GM18868 (cell line): ENCODE results near the gene ANGPTL2.
"Not testable (repeated sequence)": the region's sequence is repeated elsewhere in the genome, so short reads cannot be mapped to it uniquely, and the experiment has no call there.

ENCODE experiments used
- ATAC-seq: cut with Tn5 transposase; IDR thresholded peaks from one replicate; pipeline ENCODE4 v1.9.1; 2021; ENCODE audit warnings: mild to moderate bottlenecking, moderate library complexity; ENCODE audit not compliant: unreplicated experiment

The ANGPTL2 gene

GRCh38 chr9:127122176-127123063, at the start of gene ANGPTL2:
Gene ANGPTL2, minus strand, starts transcription at chr9:127122635. Its CDS starts 13,904 bp downstream, at chr9:127108731.
- peak; percentile 46 for ATAC-seq

- ATAC-seq = not testable (repeated sequence)
Measured at GRCh38 chr9:127171348-127171747, 48.9 kb upstream of the ANGPTL2 start.

GRCh38 chr9:127170652-127171051, 48.2 kb upstream of the ANGPTL2 start:
- no peak for ATAC-seq

- no peak for ATAC-seq
Measured at GRCh38 chr9:127170103-127170502, 47.7 kb upstream of the ANGPTL2 start.

- no peak for ATAC-seq
Measured at GRCh38 chr9:127169575-127169883, 47.1 kb upstream of the ANGPTL2 start.

- ATAC-seq = no peak
Measured at GRCh38 chr9:127168756-127169574, 46.5 kb upstream of the ANGPTL2 start.

GRCh38 chr9:127167560-127168326, 45.3 kb upstream of the ANGPTL2 start:
- ATAC-seq = no peak

GRCh38 chr9:127166651-127167524, 44.5 kb upstream of the ANGPTL2 start:
- peak; percentile 68 for ATAC-seq

- no peak for ATAC-seq
Measured at GRCh38 chr9:127166111-127166510, 43.7 kb upstream of the ANGPTL2 start.

GRCh38 chr9:127165116-127165515, 42.7 kb upstream of the ANGPTL2 start:
- no peak for ATAC-seq

GRCh38 chr9:127163409-127163808, 41.0 kb upstream of the ANGPTL2 start:
- ATAC-seq = no peak

GRCh38 chr9:127162864-127163365, 40.5 kb upstream of the ANGPTL2 start:
- no peak for ATAC-seq

GRCh38 chr9:127162046-127162863, 39.8 kb upstream of the ANGPTL2 start:
- no peak for ATAC-seq

GRCh38 chr9:127161081-127161624, 38.7 kb upstream of the ANGPTL2 start:
- no peak for ATAC-seq

- ATAC-seq = no peak
Measured at GRCh38 chr9:127159949-127160610, 37.6 kb upstream of the ANGPTL2 start.

- no peak for ATAC-seq
Measured at GRCh38 chr9:127159325-127159801, 36.9 kb upstream of the ANGPTL2 start.

GRCh38 chr9:127158786-127159324, 36.4 kb upstream of the ANGPTL2 start:
- no peak for ATAC-seq
